Tibial artery (tissue), 4 donors: Measurements from ENCODE around the gene SLC38A10.

Experiments
- DNase-seq, 2 donors: peaks; one replicate each; pipeline ENCODE4 v3.0.0-alpha.2; 2019
- H3K27ac ChIP-seq, 2 donors: fragments of 200-600 bp; sonication (generic) in 1 of 2; 1 replicate in 1 of 2; 2 replicates in 1 of 2; pipeline ENCODE4 v1.5.1; 2018 to 2019; ENCODE audit warnings: mild to moderate bottlenecking in 1 of 2
- H3K27me3 ChIP-seq, 2 donors: fragments of 200-600 bp; sonication (generic) in 1 of 2; one replicate each; pipeline versions ENCODE4 v1.5.1 to v1.6.0; 2016 to 2019
- H3K36me3 ChIP-seq, 3 donors: fragments of 200-600 bp; sonication (generic) in 2 of 3; one replicate each; pipeline ENCODE4 v1.5.1; 2016 to 2019; ENCODE audit warnings: mild to moderate bottlenecking in 2 of 3
- H3K4me1 ChIP-seq, 4 donors: fragments of 200-600 bp; sonication (generic) in 2 of 4; 1 replicate in 3 of 4; 2 replicates in 1 of 4; pipeline ENCODE4 v1.5.1; 2016 to 2019
- H3K4me3 ChIP-seq, 2 donors: fragments of 200-600 bp; sonication (generic) in 1 of 2; 1 replicate in 1 of 2; 2 replicates in 1 of 2; pipeline ENCODE4 v1.5.1; 2018 to 2019; ENCODE audit warnings: mild to moderate bottlenecking in 2 of 2
- H3K9me3 ChIP-seq, 3 donors: fragments of 200-600 bp; sonication (generic) in 1 of 3; one replicate each; pipeline ENCODE4 v1.5.1; 2016 to 2019
- intact Hi-C: fragments of 100-400 bp; cut with DNase I; formaldehyde crosslinking; loops from one replicate; pipeline ENCODE4 v1.15.0; 2023; ENCODE audit warnings: low total_unique reads
- TF ChIP-seq, protein P1 (sequence below), 2 experiments: fragments of 200-600 bp in 1 of 2; fragments of 450-650 bp in 1 of 2; IDR thresholded peaks; one replicate each; pipeline ENCODE4 v1.5.1; 2017 to 2019; ENCODE audit warnings: antibody characterized with exemption in 2 of 2, mild to moderate bottlenecking in 1 of 2, moderate library complexity in 1 of 2

The SLC38A10 gene

DNA sequence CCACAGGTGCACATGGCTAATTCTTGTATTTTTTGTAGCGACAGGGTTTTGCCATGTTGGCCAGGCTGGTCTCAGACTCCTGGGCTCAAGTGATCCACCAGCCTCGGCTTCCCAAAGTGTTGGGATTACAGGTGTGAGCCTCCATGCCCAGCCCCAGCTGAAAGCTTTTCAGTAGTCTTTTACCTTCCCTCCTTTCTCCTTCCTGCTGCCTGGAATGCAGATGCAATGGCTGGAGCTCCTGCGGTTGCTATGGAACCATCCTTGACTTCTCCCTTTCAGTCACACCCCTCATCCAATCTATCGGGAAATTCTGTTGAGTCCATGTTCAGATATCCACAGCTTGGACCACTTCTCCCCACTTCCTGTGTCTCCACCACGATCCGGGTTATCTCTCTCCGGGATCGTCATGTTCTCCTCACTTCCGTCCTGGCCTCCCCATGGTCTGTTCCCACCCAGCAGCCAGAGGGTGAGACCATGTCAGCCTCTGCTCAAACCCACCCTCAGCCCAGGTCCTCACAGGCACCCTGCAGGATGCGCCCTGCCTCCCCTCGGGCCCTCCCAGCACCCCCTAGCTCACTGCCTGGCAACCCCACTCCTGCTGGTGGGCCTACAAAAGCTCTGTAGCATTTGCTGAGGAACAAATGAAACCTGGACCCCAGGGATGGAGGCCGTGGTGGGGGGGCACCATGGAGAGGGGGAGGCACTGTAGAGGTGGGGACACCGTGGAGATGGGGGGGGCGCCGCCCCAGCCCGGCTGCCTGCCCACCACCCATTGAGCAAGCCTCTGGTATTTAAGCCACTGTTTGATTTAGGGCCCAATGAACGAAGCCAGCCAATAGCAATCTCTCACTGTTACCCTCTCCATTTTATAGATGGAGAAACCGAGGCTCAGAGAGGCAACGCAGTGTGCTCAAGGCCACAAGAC lies 12.8 kb upstream of the SLC38A10 start:
- intact Hi-C loops = no loop called here
- no peaks in the 10 kb centered on the region for H3K36me3 ChIP-seq
- DNase-seq = no peak
- H3K4me1 ChIP-seq = peaks cover 0 to 17% (median 13%) of the 10 kb centered on the region in 4 donors
- H3K4me3 ChIP-seq = no peak overlapping the region
- TF ChIP-seq, protein P1, sequence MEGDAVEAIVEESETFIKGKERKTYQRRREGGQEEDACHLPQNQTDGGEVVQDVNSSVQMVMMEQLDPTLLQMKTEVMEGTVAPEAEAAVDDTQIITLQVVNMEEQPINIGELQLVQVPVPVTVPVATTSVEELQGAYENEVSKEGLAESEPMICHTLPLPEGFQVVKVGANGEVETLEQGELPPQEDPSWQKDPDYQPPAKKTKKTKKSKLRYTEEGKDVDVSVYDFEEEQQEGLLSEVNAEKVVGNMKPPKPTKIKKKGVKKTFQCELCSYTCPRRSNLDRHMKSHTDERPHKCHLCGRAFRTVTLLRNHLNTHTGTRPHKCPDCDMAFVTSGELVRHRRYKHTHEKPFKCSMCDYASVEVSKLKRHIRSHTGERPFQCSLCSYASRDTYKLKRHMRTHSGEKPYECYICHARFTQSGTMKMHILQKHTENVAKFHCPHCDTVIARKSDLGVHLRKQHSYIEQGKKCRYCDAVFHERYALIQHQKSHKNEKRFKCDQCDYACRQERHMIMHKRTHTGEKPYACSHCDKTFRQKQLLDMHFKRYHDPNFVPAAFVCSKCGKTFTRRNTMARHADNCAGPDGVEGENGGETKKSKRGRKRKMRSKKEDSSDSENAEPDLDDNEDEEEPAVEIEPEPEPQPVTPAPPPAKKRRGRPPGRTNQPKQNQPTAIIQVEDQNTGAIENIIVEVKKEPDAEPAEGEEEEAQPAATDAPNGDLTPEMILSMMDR (IDR thresholded peaks at IDR 0.05) = no peak
- no peaks in the 10 kb centered on the region for H3K9me3 ChIP-seq
- H3K27me3 ChIP-seq = peaks cover 0 to 55% of the 10 kb centered on the region in 2 donors
- no peak overlapping the region for H3K27ac ChIP-seq

DNA sequence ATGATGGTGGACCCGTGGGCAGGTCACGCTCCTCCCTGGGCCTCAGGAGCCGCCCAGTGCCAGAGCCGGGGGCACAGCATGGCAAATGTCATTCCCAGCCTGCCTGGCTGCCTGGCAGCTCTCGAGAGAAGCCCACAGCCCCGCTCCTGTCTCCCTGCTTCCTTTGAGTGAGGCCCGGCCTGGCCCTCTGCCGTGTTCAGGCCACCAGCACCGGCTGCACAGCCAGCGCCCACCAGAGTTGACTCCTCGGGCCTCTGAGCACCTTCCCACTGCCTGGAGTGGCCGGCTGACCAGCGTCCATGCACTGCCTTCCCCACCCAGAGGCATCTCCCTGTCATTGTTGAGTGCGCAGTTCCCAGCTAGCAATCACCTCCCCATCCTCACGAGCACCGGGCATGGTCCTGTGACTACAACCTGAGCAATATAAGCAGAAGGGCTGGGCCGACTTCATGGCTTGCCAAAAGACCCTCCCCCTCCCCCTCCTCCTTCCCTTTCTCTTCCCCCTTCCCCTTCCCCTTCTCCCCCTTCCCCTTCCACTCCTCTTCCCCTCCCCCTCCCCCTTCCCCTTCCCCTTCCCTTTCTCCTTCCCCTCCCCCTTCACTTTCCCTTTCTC lies 11.9 kb upstream of the SLC38A10 start:
- no peaks in the 10 kb centered on the region for H3K36me3 ChIP-seq
- H3K4me1 ChIP-seq = peaks cover 0 to 17% (median 13%) of the 10 kb centered on the region in 4 donors
- H3K27ac ChIP-seq = no peak overlapping the region
- H3K27me3 ChIP-seq = peaks cover 0 to 55% of the 10 kb centered on the region in 2 donors
- H3K4me3 ChIP-seq = no peak overlapping the region
- TF ChIP-seq, protein P1 (IDR thresholded peaks at IDR 0.05) = no peak
- H3K9me3 ChIP-seq = no peaks in the 10 kb centered on the region
- no peak for DNase-seq
- intact Hi-C loops = no loop called here

DNA sequence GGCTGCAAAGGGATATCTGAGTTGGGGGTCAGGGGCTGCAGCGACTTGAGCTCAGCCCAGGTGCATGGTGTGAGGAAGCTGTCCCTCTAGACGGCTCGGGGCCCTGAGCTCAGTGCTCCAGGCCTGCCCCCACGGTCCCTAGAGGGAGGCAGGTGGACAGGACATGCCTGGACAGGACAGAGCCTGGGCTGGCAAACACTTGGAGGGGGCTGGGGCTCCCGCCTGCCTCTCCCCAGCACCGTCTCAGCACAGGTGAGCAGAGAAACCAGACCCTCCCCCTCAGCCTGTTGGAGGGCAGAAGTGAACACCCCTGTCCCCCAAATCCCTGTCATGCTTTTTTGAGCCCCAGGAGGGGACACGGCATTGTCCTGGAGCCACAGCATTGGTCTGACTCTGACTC lies 11.4 kb upstream of the SLC38A10 start:
- Histone ChIP-seq H3K4me3 (no peak overlapping the region), H3K9me3 (no peaks in the 10 kb centered on the region), H3K27ac (no peak overlapping the region), H3K36me3 (no peaks in the 10 kb centered on the region), H3K4me1 (peaks cover 0 to 17% (median 13%) of the 10 kb centered on the region in 4 donors), H3K27me3 (peaks cover 0 to 53% of the 10 kb centered on the region in 2 donors)
- no peak for DNase-seq
- TF ChIP-seq, protein P1 (IDR thresholded peaks at IDR 0.05) = no peak
- intact Hi-C loops = no loop called here

DNA sequence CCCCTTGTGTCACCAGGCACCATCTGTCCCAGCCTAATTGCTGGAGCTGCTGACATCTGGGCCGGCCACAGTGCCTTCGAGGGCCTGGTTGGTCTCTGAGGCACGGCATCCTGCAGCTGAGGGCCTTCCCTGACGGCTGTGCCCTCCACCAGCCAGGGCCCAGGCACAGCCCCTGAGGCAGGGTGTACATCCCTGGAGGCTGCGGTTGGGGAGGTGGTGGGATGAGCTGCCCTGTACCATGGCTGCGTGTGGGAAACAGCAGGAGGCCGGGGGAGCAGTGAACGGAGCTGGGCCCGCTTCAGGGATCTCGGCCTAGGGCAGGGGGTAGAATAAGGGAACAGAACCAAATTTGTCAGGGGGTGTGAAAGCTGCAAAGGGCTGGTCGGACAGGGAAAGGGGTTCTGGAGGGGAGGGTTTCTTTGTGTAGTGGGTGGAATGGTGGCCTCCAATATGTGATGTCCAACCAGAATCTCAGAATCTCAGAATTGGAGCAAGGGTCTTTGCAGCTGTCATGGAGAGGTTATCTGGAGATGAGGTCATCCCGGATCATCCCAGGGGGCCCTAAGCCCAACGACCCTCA lies 10.0 kb upstream of the SLC38A10 start:
- Histone ChIP-seq H3K36me3 (no peaks in the 10 kb centered on the region), H3K4me3 (no peak overlapping the region), H3K27ac (no peak overlapping the region), H3K27me3 (peaks cover 0 to 41% of the 10 kb centered on the region in 2 donors), H3K4me1 (peaks cover 0 to 17% (median 12%) of the 10 kb centered on the region in 4 donors), H3K9me3 (no peaks in the 10 kb centered on the region)
- TF ChIP-seq, protein P1 (IDR thresholded peaks at IDR 0.05) = no peak
- DNase-seq = no peak
- intact Hi-C loops = no loop called here

DNA sequence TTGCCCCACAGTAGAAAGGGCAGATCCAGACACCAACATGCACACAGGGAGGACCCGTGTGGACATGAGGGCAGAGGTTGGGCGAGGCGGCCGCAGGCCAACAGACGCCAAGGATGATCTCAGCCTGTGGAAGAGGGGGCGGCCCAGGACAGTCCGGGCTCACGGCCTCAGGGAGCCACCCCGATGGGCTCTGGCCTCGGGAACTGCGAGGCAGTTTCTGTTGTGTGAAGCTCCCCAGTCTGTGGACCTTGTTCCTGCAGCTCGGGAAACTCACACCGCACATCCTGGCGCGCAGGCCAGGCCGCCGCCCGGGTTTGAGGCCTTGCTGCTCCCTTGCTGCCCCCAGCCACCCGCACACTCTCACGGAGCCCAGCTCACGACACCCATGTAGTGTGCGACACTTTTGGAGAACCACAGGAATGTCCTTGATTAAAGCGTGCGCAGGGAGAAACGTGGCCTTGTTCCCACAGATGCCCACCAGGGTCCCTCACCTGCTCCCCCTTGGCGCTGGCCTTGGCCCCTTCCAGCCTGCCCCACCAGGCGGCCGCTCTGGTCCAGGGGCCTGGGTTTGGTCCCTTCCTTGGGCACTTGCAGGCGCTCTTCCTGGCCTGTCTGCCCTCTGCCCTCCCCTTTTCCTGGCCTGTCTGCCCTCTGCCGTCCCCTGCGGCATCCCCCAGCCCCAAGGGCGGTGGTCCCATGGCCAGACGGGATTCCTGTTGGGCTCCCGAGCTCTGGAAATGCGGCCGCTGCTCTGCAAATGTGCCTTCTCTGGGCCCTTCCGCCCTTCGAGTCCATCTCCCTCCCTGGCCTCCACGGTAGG lies 9.3 kb upstream of the SLC38A10 start:
- Histone ChIP-seq H3K4me1 (peaks cover 0 to 10% (median 7%) of the 10 kb centered on the region in 4 donors), H3K27me3 (peaks cover 0 to 37% of the 10 kb centered on the region in 2 donors), H3K27ac (no peak overlapping the region), H3K4me3 (no peak overlapping the region), H3K36me3 (no peaks in the 10 kb centered on the region), H3K9me3 (no peaks in the 10 kb centered on the region)
- intact Hi-C loops = no loop called here
- TF ChIP-seq, protein P1 (IDR thresholded peaks at IDR 0.05) = no peak
- no peak for DNase-seq
